ENCODE measurements around the gene VIT. TPM values are rescaled to one million over a fixed set of nuclear protein-coding genes. Genes with fewer than 3 reads are reported as not detected.

VIT gene
- total and polyA plus RNA-seq, 4 donors = 0.07 to 0.17 (median 0.09) TPM; not detected in 1

- peaks cover 0 to 10% (median 0%) of the 10 kb centered on the region in 4 donors for H3K9me3 ChIP-seq (ENCODE audit: control insufficient read depth in 4 of 4, low read length in 3 of 4)
- H3K4me1 ChIP-seq (ENCODE audit: control insufficient read depth in 4 of 4, insufficient read depth in 4 of 4, low read length in 3 of 4) = no peaks in the 10 kb centered on the region
- TF ChIP-seq RAD21 (IDR thresholded peaks at IDR 0.05) (no peak), RXRA (IDR thresholded peaks at IDR 0.05) (no peak), SP1 (IDR thresholded peaks at IDR 0.05) (no peak), EGR1 (IDR thresholded peaks at IDR 0.05; ENCODE audit: low read depth in 2 of 2) (no peak), TAF1 (conservative IDR thresholded peaks at IDR 0.05) (no peak), JUND (IDR thresholded peaks at IDR 0.05) (no peak), FOXA1 (IDR thresholded peaks at IDR 0.05) (no peak), ZBTB33 (IDR thresholded peaks at IDR 0.05) (no peak)
- TF ChIP-seq, protein P1, sequence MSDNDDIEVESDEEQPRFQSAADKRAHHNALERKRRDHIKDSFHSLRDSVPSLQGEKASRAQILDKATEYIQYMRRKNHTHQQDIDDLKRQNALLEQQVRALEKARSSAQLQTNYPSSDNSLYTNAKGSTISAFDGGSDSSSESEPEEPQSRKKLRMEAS (IDR thresholded peaks at IDR 0.05) = no peak
- peaks cover 0 to 10% (median 0%) of the 10 kb centered on the region in 4 donors for H3K27me3 ChIP-seq (ENCODE audit: control insufficient read depth in 4 of 4, insufficient read depth in 4 of 4, low read length in 3 of 4)
- 53% methylated on average over 5 of the region's 5 CpGs for WGBS
- H3K4me3 ChIP-seq (ENCODE audit: low read depth in 1 of 3, low read length in 3 of 3) = no peak overlapping the region
- DNase-seq (ENCODE audit: low spot score) = no peak
- no peaks in the 10 kb centered on the region for H3K36me3 ChIP-seq (ENCODE audit: control insufficient read depth in 4 of 4, insufficient read depth in 3 of 4, low read depth in 1 of 4, low read length in 3 of 4)
- no peak overlapping the region for H3K27ac ChIP-seq (ENCODE audit: low read depth in 1 of 2, low read length in 2 of 2)
- H3K9ac ChIP-seq (ENCODE audit: low read depth in 1 of 2, low read length in 2 of 2) = no peak overlapping the region
Observed at GRCh38 chr2:36711741-36712314, 15.3 kb downstream of the VIT start.

DNA sequence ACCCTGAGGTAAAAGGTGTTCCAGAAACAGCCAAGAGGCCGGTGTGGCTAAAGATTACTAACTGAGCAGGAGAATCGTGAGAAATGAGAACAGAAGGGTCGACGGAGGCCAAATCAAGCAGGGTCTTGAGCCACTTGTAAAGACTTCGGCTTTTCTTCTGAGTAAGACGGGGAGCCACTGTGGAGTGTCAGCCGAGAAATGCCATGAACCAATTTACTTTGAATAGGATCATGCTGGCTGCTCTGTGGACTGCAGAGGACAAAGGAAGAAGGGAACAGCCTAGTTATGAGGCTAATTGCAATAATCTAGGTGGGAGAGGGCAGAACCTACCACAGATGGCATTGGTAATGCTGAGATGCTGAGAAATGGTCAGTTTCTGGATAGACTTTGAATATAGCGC, 16.8 kb downstream of the VIT start:
- H3K27ac ChIP-seq (ENCODE audit: low read depth in 1 of 2, low read length in 2 of 2) = no peak overlapping the region
- H3K4me1 ChIP-seq (ENCODE audit: control insufficient read depth in 4 of 4, insufficient read depth in 4 of 4, low read length in 3 of 4) = no peaks in the 10 kb centered on the region
- H3K4me3 ChIP-seq (ENCODE audit: low read depth in 1 of 3, low read length in 3 of 3) = no peak overlapping the region
- H3K27me3 ChIP-seq (ENCODE audit: control insufficient read depth in 4 of 4, insufficient read depth in 4 of 4, low read length in 3 of 4) = peaks cover 0 to 10% (median 0%) of the 10 kb centered on the region in 4 donors
- WGBS = 74% methylated on average over 8 of the region's 8 CpGs
- no peak for DNase-seq (ENCODE audit: low spot score)
- H3K9me3 ChIP-seq (ENCODE audit: control insufficient read depth in 4 of 4, low read length in 3 of 4) = peaks cover 0 to 10% (median 0%) of the 10 kb centered on the region in 4 donors
- TF ChIP-seq, protein P2, sequence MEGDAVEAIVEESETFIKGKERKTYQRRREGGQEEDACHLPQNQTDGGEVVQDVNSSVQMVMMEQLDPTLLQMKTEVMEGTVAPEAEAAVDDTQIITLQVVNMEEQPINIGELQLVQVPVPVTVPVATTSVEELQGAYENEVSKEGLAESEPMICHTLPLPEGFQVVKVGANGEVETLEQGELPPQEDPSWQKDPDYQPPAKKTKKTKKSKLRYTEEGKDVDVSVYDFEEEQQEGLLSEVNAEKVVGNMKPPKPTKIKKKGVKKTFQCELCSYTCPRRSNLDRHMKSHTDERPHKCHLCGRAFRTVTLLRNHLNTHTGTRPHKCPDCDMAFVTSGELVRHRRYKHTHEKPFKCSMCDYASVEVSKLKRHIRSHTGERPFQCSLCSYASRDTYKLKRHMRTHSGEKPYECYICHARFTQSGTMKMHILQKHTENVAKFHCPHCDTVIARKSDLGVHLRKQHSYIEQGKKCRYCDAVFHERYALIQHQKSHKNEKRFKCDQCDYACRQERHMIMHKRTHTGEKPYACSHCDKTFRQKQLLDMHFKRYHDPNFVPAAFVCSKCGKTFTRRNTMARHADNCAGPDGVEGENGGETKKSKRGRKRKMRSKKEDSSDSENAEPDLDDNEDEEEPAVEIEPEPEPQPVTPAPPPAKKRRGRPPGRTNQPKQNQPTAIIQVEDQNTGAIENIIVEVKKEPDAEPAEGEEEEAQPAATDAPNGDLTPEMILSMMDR (IDR thresholded peaks at IDR 0.05; ENCODE audit: low read depth, low read length, missing input control) = no peak
- TF ChIP-seq RAD21 (IDR thresholded peaks at IDR 0.05) (no peak), GABPA (IDR thresholded peaks at IDR 0.05 in 1 of 2, conservative IDR thresholded peaks at IDR 0.05 in 1 of 2) (no peak), REST (IDR thresholded peaks at IDR 0.05) (no peak), RXRA (IDR thresholded peaks at IDR 0.05) (no peak), TAF1 (conservative IDR thresholded peaks at IDR 0.05) (no peak), ZBTB33 (IDR thresholded peaks at IDR 0.05) (no peak), NR2F2 (IDR thresholded peaks at IDR 0.05) (no peak), HNF4G (IDR thresholded peaks at IDR 0.05) (no peak), SP1 (IDR thresholded peaks at IDR 0.05) (no peak), EGR1 (IDR thresholded peaks at IDR 0.05; ENCODE audit: low read depth in 2 of 2) (no peak), YY1 (IDR thresholded peaks at IDR 0.05) (no peak), HNF4A (conservative IDR thresholded peaks at IDR 0.05) (no peak), FOXA1 (IDR thresholded peaks at IDR 0.05) (no peak), JUND (IDR thresholded peaks at IDR 0.05) (no peak), ATF3 (IDR thresholded peaks at IDR 0.05) (no peak)
- TF ChIP-seq, protein P1 (IDR thresholded peaks at IDR 0.05) = no peak
- H3K9ac ChIP-seq (ENCODE audit: low read depth in 1 of 2, low read length in 2 of 2) = no peak overlapping the region
- no peaks in the 10 kb centered on the region for H3K36me3 ChIP-seq (ENCODE audit: control insufficient read depth in 4 of 4, insufficient read depth in 3 of 4, low read depth in 1 of 4, low read length in 3 of 4)

All from liver (tissue), 9 donors.